ENCODE data around the gene SLAMF8.

SLAMF8 gene

GRCh38 chr1:159821171-159821867 lies 5.4 kb upstream of the SLAMF8 start:
- DNase-seq (ENCODE audit: low read depth), result no peak

- no peak for DNase-seq (ENCODE audit: low read depth)
Measured at GRCh38 chr1:159823406-159823805, 3.3 kb upstream of the SLAMF8 start.

DNA sequence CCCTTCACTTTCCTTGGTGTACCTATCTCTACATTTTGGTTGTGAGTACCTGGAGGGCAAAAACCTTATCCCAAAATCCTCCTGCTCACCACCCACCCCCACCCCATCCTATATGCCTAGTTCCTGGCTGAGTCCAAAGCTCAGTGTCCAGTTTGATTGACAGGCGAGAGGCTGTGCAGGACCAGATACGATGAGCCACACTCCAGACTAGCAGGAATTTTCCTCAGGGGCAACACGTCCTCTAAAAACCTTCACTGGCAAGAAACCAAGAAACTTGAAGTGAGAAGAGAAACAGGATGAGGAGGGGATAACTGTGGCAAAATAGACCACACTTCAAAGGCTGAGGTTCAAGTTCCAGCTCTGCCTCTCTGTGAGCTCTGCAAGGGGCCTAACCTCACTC lies 1.1 kb upstream of the SLAMF8 start:
- no peak for DNase-seq (ENCODE audit: low read depth)

- DNase-seq (ENCODE audit: low read depth), result no peak
Measured at GRCh38 chr1:159827102-159827490, 423 bp downstream of the SLAMF8 start.

DNA sequence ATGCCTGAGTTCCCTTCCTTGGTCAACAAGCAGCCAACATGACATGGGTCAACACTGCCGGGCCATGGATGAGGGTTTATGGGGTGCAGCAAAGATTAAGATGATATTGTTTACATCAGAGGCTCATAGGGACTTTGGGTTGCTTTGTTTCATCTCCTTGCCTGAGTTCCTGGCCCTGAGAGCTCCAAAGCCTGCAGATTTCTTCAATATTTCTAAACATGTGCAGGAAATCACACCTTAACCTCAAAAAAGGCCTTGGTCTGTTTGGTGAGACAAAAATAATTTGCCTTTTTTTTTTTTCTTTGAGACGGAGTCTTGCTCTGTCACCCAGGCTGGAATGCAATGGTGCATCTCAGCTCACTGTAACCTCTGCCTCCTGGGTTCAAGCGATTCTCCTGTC lies 876 bp downstream of the SLAMF8 start:
- no peak for DNase-seq (ENCODE audit: low read depth)

DNA sequence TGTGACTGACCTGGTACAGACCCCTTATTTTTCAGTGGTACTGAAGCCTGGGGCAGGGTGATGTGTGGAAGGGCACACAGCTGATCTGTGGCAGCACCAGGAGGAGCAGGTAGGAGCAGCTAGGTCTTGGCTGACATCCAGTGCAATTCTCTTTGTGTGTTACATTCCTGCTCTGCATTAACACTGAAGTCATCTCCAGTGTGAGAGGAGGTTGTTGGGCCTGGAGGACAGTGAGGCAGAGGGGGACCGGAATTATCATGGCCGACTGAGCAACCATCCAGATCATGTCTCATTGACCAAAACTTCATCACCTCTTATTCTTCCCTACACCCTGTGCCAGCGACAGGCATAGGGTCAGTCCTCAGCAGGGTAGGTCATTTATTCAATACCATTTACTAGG lies 1.5 kb downstream of the SLAMF8 start:
- no peak for DNase-seq (ENCODE audit: low read depth)

DNA sequence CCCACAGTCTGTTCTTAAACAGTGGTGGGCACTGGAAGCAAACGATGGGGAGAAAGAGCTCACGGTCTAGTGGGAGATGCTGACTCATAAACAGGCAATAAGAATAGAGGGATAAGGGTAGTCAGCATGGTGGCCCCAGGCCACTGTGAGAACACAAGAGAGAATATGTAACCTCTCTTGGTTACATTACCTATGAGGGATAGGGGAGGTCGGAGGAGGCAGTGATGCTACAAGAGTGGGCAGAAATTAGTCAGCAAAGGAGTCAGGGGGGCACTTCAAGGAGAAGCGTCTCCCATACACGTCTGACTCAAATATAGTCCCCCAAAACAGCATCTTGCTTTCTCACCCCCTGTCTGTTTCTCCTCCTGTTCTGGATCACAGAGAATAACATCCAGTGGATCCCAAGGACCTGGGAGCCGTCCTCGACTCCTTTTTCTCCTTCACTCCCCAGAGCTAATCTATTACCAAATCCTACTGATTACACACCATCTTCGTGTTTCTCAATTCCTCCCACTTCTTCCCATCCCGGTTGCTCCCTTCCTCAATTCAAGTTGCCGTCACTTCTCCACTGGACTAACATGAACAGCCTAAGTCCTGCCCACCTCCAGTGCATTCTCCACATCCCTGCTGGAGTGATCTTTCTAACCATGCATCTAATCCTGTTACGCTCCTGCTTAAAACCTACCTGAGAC lies 2.1 kb downstream of the SLAMF8 start:
- no peak for DNase-seq (ENCODE audit: low read depth)

DNA sequence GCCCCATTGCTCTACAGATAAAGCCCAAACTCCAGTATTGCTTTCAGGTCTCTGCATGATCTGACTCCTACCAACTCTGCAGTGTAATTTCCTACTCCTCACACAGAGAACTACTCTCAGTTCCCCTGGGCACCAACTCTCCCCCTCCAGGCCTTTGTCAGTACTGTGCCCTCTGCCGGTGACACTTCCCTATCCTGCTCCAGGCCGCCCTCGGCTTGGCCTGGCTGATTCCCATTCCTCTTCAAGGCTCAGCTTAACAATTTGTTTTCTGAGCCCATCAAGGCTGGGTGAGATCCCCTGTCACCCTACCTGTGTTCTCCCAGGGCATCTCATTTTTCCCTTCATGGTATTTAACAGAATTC lies 2.6 kb downstream of the SLAMF8 start:
- DNase-seq (ENCODE audit: low read depth), result no peak

DNA sequence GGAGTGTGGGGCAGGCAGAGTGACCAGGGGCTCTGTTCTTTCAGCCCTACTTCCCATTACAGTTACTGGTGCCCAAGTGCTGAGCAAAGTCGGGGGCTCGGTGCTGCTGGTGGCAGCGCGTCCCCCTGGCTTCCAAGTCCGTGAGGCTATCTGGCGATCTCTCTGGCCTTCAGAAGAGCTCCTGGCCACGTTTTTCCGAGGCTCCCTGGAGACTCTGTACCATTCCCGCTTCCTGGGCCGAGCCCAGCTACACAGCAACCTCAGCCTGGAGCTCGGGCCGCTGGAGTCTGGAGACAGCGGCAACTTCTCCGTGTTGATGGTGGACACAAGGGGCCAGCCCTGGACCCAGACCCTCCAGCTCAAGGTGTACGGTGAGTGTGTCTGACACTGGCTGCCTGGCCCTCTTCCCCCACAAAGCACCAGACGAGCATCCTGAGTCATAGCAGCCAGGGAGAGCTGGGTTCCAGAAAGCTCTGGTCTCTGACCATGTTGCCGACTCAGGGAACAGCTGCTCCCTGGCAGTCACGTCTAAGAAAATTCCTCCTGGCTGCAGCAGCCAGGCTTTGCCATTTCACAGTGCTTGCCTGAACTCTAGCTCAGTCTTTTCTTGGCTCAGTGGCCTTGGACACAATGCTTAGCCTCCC lies 3.3 kb downstream of the SLAMF8 start:
- no peak for DNase-seq (ENCODE audit: low read depth)

DNA sequence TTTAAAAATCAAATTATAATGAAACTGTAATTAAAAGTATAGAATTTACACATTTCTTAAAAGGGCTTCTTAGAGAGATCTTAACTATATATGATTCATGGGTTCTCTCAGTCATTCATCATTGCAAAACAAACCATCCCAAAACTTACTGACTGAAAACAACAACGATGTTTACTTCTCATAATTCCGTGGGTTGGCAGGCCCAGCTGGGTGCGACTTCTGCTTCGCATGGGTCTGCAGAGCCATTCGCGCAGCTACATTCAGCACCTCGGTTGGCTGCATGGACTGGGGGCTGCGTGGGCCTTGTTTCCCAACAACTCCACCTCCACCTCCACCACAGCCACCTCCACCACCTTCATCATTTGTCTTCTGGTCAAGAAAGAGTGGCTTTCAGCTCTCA lies 4.0 kb downstream of the SLAMF8 start:
- no peak for DNase-seq (ENCODE audit: low read depth)

DNA sequence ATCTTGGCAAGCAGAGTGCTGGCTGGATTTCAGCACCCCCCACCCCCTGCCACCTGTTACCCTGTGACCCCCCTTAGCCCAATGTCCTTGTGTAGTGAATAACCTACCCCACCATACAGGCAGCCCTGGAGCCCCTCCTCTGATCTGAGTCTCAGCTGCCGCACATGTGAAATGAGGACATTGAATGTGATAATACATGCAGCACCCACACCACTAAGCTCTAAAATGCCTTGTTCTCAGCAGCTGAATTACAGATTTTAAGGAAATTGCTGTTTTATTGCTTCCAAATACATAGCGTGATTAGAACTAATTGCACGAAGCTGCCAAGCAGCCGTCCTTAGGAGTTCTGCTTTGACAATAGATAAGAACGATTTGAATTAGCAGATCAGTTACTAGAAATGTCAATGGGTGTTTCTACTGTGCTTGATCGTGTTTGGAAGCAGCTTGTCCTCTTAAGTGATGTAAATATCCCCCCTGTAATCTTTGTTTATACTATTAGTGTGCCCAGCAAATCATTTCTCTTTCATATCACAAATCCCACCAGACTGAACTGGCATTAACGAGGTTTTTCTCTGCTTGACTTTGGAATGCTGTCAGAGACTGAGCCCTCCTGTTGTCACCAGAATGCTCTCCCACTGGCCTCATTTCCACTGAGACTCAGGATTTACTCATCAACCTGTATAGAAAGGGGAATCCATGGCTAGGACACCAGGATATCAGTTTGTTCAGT lies 4.9 kb downstream of the SLAMF8 start:
- DNase-seq (ENCODE audit: low read depth), result no peak

DNA sequence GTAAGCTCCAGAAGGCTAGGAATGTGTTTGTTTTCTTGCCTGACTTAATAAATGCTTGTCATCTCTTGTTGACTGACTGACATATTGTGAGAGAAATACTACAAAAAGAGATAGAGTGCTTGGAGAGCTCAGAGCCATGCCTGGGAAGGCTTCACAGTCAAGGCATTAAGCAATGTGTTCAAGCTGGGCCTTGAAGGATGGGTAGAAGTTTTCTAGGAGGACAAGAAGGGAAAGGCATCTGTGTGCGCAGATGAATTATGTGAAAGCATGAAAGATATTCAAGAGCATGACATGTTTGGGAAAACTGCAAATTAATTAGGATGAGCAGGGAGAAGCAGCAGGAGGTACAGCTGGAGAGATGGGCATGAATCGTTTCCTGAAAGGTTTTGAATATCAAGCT lies 5.6 kb downstream of the SLAMF8 start:
- no peak for DNase-seq (ENCODE audit: low read depth)

DNA sequence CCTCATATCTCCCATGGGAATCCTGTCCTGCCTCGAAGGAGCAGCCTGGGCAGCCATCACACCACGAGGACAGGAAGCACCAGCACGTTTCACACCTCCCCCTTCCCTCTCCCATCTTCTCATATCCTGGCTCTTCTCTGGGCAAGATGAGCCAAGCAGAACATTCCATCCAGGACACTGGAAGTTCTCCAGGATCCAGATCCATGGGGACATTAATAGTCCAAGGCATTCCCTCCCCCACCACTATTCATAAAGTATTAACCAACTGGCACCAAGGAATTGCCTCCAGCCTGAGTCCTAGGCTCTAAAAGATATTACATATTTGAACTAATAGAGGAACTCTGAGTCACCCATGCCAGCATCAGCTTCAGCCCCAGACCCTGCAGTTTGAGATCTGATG lies 8.7 kb downstream of the SLAMF8 start:
- no peak for DNase-seq (ENCODE audit: low read depth)

DNA sequence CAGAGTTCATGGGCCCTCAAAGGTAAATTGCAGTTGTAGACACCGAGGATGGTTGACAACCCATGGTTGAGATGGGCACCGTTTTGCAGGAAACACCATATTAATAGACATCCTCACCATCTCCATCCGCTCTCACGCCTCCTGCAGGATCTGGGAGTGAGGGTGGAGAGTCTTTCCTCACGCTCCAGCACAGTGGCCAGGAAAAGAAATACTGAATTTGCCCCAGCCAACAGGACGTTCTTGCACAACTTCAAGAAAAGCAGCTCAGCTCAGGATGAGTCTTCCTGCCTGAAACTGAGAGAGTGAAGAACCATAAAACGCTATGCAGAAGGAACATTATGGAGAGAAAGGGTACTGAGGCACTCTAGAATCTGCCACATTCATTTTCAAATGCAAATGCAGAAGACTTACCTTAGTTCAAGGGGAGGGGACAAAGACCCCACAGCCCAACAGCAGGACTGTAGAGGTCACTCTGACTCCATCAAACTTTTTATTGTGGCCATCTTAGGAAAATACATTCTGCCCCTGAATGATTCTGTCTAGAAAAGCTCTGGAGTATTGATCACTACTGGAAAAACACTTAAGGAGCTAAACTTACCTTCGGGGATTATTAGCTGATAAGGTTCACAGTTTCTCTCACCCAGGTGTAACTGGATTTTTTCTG lies 9.3 kb downstream of the SLAMF8 start:
- DNase-seq (ENCODE audit: low read depth), result no peak

- no peak for DNase-seq (ENCODE audit: low read depth)
Measured at GRCh38 chr1:159838715-159839114, 12.0 kb downstream of the SLAMF8 start.

DNA sequence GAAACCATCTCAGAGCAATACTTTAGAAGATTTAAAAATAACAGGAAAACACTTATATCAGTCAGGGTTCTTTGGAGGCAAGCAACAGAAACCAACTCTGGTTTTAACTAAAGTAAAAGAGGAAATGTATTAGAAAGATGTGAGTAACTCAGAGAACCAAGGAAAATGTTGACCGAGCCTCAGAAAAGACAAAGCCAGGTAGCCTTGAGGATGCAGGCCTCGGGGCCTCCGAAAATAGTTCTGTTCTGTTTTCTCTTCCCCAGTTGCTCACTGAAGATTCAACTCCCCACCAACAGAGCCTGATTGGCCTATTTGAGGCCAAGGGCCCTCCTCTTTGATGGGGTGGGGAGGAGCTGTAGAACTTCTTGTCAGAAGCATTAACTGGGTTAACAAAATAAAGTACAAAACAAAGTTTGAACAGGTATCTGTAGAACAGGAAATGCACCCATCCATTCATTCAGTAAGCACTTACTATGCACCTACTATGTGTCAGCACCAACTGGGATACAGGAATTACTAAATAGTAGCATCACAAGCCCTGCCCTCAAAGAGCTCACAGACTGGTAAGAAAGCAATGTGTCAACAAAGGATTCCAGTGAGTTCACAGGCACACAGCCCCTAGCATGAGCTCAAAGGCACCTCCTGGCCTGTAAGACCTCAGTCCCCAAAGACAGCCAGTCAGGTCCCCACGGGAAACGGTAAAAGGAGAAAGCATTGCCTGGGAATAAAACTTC lies 12.6 kb downstream of the SLAMF8 start:
- DNase-seq (ENCODE audit: low read depth), result no peak

DNA sequence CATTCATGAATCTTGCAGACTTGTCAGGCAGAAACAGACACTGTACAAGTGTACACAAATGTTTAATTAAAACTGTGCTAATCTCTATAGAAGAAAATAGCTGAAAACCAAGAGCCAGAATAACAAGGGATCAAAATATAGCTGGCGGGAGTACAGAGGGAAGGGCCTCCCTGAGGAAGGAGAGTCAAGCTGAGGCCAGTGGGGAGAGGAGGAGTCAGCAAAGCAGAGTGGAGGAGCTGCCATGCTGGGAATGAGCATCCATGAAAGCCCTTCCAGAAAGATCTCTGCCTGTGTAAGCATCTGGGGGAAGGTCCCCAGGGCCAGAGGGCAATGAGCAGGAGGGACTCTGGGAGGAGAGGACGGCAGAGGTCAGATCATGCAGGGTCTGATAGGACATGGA lies 15.1 kb downstream of the SLAMF8 start:
- DNase-seq (ENCODE audit: low read depth), result no peak

- DNase-seq (ENCODE audit: low read depth), result no peak
Measured at GRCh38 chr1:159843459-159843858, 16.8 kb downstream of the SLAMF8 start.

- no peak for DNase-seq (ENCODE audit: low read depth)
Measured at GRCh38 chr1:159845751-159846629, 19.3 kb downstream of the SLAMF8 start.

GRCh38 chr1:159847231-159847630 lies 20.6 kb downstream of the SLAMF8 start:
- DNase-seq (ENCODE audit: low read depth), result no peak

GRCh38 chr1:159848326-159848725 lies 21.7 kb downstream of the SLAMF8 start:
- DNase-seq (ENCODE audit: low read depth), result no peak
